GM12878 (cell line): ENCODE data around the gene TMEM168. TPM values are rescaled to one million over a fixed set of nuclear protein-coding genes. Genes with fewer than 3 reads are reported as not detected.
"Not testable (repeated sequence)": the region's sequence is repeated elsewhere in the genome, so short reads cannot be mapped to it uniquely, and the experiment has no call there.

Experiments
- ATAC-seq: fragments of 200-7000 bp; cut with Tn5 transposase; 3 replicates; pipeline ENCODE4 v1.9.1; 2020; ENCODE audit warnings: mild to moderate bottlenecking, moderate library complexity
- BruUV-seq: library from RNA; stranded (reverse); fragments of 400-500 nt; replicated peaks from 2 replicates; lab custom pipeline; 2021; lab: Mats Ljungman, UMichigan
- CTCF ChIA-PET: fragments of 300-600 bp; sonication (Branson Sonifier 250); formaldehyde crosslinking; extraction: SDS; loops from one replicate; lab custom pipeline; 2021; ENCODE audit warnings: inconsistent platforms; lab: Yijun Ruan, JAX
- POLR2A ChIA-PET: fragments of 350-600 bp; formaldehyde crosslinking; extraction: SDS; loops from one replicate; lab custom pipeline; 2021; ENCODE audit warnings: inconsistent platforms; lab: Charles Lee
- RAD21 ChIA-PET: fragments of 300-600 bp; sonication (Branson Sonifier 250); formaldehyde crosslinking; loops from one replicate; lab custom pipeline; 2023; ENCODE audit warnings: antibody characterized with exemption; ENCODE audit not compliant: unreplicated experiment; lab: Charles Lee
- SMC1A ChIA-PET: fragments of 300-600 bp; sonication (Branson Sonifier 250); formaldehyde crosslinking; loops from one replicate; lab custom pipeline; 2023; ENCODE audit not compliant: unreplicated experiment, uncharacterized antibody; lab: Charles Lee
- DNase-seq: peaks from one replicate; pipeline ENCODE4 v3.0.0-alpha.2; 2011; ENCODE audit warnings: low read depth, low spot score
- FAIRE-seq: peaks from 3 replicates; lab custom pipeline; 2011; peaks lifted over from hg19 to GRCh38; lab: Jason Lieb, UNC
- H2AFZ ChIP-seq: 2 replicates; pipeline ENCODE4 v1.6.0; 2011; ENCODE audit warnings: low read depth, low read length, control low read depth; ENCODE audit not compliant: control insufficient read depth
- H3K27ac ChIP-seq: 2 replicates; pipeline ENCODE4 v1.5.1; 2011; ENCODE audit warnings: control low read depth; ENCODE audit not compliant: control insufficient read depth, insufficient read depth
- H3K27me3 ChIP-seq, 2 experiments: replicated peaks in 1 of 2; 2 replicates each; pipeline versions ENCODE4 v1.6.0 to v1.6.1; 2011; ENCODE audit warnings: low read length in 1 of 2; ENCODE audit not compliant: control insufficient read depth in 2 of 2, insufficient read depth in 2 of 2
- H3K36me3 ChIP-seq, 2 experiments: 2 replicates each; pipeline ENCODE4 v1.5.1; 2011; ENCODE audit warnings: low read length in 1 of 2; ENCODE audit not compliant: control insufficient read depth in 2 of 2, insufficient read depth in 2 of 2
- H3K4me1 ChIP-seq: 2 replicates; pipeline ENCODE4 v1.6.1; 2011; ENCODE audit warnings: mild to moderate bottlenecking, low read length, moderate library complexity, mixed read lengths; ENCODE audit not compliant: control insufficient read depth, insufficient read depth
- H3K4me2 ChIP-seq: 2 replicates; pipeline ENCODE4 v1.6.0; 2011; ENCODE audit warnings: control low read depth; ENCODE audit not compliant: control insufficient read depth, insufficient read depth
- H3K4me3 ChIP-seq: fragments of 200-600 bp; sonication (generic); 2 replicates; pipeline ENCODE4 v1.5.1; 2016
- H3K79me2 ChIP-seq: 2 replicates; pipeline ENCODE4 v1.6.0; 2011; ENCODE audit warnings: low read length; ENCODE audit not compliant: control insufficient read depth, insufficient read depth
- H3K9ac ChIP-seq: 2 replicates; pipeline ENCODE4 v1.8.0; 2011; ENCODE audit warnings: low read length, control low read depth, mixed read lengths; ENCODE audit not compliant: control insufficient read depth, insufficient read depth
- H3K9me3 ChIP-seq: replicated peaks from 3 replicates; pipeline ENCODE4 v1.5.1; 2011; ENCODE audit warnings: mild to moderate bottlenecking, low read length; ENCODE audit not compliant: control insufficient read depth, insufficient read depth
- H4K20me1 ChIP-seq: 2 replicates; pipeline ENCODE4 v1.6.0; 2011; ENCODE audit not compliant: control insufficient read depth, insufficient read depth
- BRCA1 ChIP-seq: IDR thresholded peaks from 2 replicates; pipeline ENCODE4 v1.6.1; 2011; ENCODE audit warnings: low read depth, low read length, improper control_type of control experiment
- LARP7 ChIP-seq: fragments of 450-650 bp; IDR thresholded peaks from 2 replicates; pipeline ENCODE4 v1.6.1; 2017; ENCODE audit warnings: mild to moderate bottlenecking
- POLR2AphosphoS2 ChIP-seq: IDR thresholded peaks from 2 replicates; pipeline ENCODE4 v1.6.1; 2011; ENCODE audit warnings: low read depth, mild to moderate bottlenecking, low read length, improper control_type of control experiment, moderate library complexity
- STAT1 ChIP-seq: fragments of 450-650 bp; conservative IDR thresholded peaks from 2 replicates; pipeline ENCODE4 v1.6.1; 2014; ENCODE audit warnings: antibody characterized with exemption, mild to moderate bottlenecking
- ZNF274 ChIP-seq: IDR thresholded peaks from one replicate; pipeline ENCODE4 v1.8.0; 2011; ENCODE audit not compliant: insufficient read length, insufficient read depth
- WGBS: methylation state at CpG from one replicate; pipeline ENCODE4 v1.1.6; 2016; ENCODE audit warnings: low lambda C conversion rate; ENCODE audit not compliant: insufficient replicate concordance, insufficient coverage; ENCODE audit errors: missing lambda C conversion rate; 5-methylcytosine and 5-hydroxymethylcytosine counted together
- in situ Hi-C: fragments of 300-500 bp; cut with MboI; formaldehyde crosslinking; loops from 9 replicates; pipeline ENCODE4 v1.14.3; 2018; ENCODE audit warnings: mixed read lengths
- intact Hi-C: fragments of 100-400 bp; cut with micrococcal nuclease; formaldehyde crosslinking; loops from one replicate; pipeline ENCODE4 v1.14.2; 2022; ENCODE audit not compliant: unreplicated experiment
- polyA plus RNA-seq, 11 experiments: library from polyadenylated mRNA; depleted of rRNA in 4 of 11; unstranded in 6 of 11; stranded (reverse) in 5 of 11; fragments of >200 nt; fragmentation: Nextera tagmentation in 4 of 11; fragmentation: Illumina TruSeq in 1 of 11; extraction: Ambion mirVana in 4 of 11; extraction: Trizol in 1 of 11; gene quantifications; 1 replicate in 1 of 11; 2 replicates in 10 of 11; pipeline versions ENCODE4 v1.2.1 to v1.2.3, GENCODE V29; 2011 to 2016; ENCODE audit warnings: inconsistent platforms in 2 of 11, missing spikeins in 2 of 11, low read depth in 1 of 11
- total RNA-seq, 4 experiments: library from RNA; depleted of rRNA in 3 of 4; stranded (reverse); fragments of >200 nt in 3 of 4; fragmentation: Illumina TruSeq in 1 of 4; extraction: Trizol in 1 of 4; gene quantifications; 2 replicates each; pipeline versions ENCODE4 v1.2.1 to v1.2.3, GENCODE V29; 2013 to 2021
- TF ChIP-seq, protein P1 (sequence below): fragments of 450-650 bp; IDR thresholded peaks from 2 replicates; pipeline ENCODE4 v1.6.1; 2017; ENCODE audit warnings: borderline replicate concordance
- TF ChIP-seq, protein P2 (sequence below): fragments of 450-650 bp; formaldehyde crosslinking; IDR thresholded peaks from 2 replicates; pipeline ENCODE4 v1.4.0; 2022; ENCODE audit warnings: mild to moderate bottlenecking, moderate library complexity

The TMEM168 gene
- total and polyA plus RNA-seq, 10 of the 15 experiments (the other 5 are each of a cell fraction or from before 2014, with no cell fraction given), result 9.1 to 44.2 (median 19.8) TPM

DNA sequence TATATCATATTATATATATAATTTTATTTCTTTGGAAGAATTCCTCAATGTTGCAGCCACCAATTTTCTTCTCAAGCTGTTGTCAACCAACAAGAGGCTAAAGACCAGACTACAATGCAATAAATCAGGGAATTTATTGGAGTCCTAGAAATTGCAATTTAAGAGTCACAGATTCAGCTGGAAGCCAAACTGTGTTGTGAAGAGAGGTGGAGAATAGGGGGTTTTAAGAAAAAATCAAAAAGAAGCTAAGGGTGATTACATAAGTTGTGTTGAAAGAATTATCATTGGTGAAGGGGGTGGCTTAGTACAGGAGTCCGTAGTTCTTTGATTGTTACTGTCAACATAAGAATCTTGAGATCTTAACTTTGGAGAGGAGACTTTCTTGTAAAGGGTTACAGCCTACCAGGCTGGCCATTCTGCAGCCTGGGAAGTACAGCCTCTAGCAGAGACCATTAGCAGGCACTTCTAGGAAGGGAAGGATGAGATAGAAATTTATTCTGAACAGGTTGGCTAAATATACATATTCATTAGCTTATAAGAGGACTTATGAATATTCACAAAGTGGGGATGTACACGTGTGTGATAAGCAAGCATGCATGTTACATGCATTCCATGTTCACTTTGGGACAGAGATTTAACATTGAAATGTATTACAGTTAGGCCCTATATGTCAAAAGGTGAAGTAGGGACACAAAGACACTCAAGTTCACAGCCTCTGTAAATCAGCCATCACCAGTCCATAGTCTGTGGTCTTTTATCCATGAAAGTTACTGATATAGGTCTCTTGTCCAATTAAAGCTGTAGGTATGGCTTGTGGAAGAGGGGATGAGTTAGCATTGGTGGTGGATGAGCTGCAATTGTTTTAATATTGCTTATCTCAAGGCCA, 8.3 kb upstream of the TMEM168 start:
- Histone ChIP-seq H2AFZ (no peak overlapping the region), H3K9me3 (no peaks in the 10 kb centered on the region), H3K27me3 (no peaks in the 10 kb centered on the region), H3K4me1 (no peaks in the 10 kb centered on the region), H3K4me2 (no peak overlapping the region), H3K9ac (no peak overlapping the region), H3K79me2 (no peaks in the 10 kb centered on the region), H3K36me3 (no peaks in the 10 kb centered on the region), H3K4me3 (no peak overlapping the region), H3K27ac (no peak overlapping the region), H4K20me1 (no peaks in the 10 kb centered on the region)
- intact Hi-C loops (no loop called here), in situ Hi-C loops (no loop called here)
- ATAC-seq, result no peak; the same call in 1 of the 3 replicates
- CTCF ChIA-PET, result interaction anchor here (0.7 to 2.4 kb wide), 3 partner anchors 12 to 102 kb away, joined by 3 to 7 read pairs (median 3); no protein-coding TSS in a partner anchor
- RAD21 ChIA-PET, result no interaction called here
- POLR2A ChIA-PET, result interaction anchor here (0.6 kb wide), 1 partner anchor 11 kb away, joined by 12 read pairs; no protein-coding TSS in a partner anchor
- DNase-seq, result no peak
- no TSS peak for BruUV-seq
- SMC1A ChIA-PET, result interaction anchor here (0.7 to 1.9 kb wide), 7 partner anchors 9 to 141 kb away, joined by 3 to 7 read pairs (median 3); a partner anchor contains a TSS
- no peak for FAIRE-seq
- 83% methylated on average over 2 of the region's 2 CpGs for WGBS
- TF ChIP-seq POLR2AphosphoS2 (no peak), ZNF274 (no peak), STAT1 (no peak), BRCA1 (no peak), LARP7 (no peak)
- TF ChIP-seq, protein P1, sequence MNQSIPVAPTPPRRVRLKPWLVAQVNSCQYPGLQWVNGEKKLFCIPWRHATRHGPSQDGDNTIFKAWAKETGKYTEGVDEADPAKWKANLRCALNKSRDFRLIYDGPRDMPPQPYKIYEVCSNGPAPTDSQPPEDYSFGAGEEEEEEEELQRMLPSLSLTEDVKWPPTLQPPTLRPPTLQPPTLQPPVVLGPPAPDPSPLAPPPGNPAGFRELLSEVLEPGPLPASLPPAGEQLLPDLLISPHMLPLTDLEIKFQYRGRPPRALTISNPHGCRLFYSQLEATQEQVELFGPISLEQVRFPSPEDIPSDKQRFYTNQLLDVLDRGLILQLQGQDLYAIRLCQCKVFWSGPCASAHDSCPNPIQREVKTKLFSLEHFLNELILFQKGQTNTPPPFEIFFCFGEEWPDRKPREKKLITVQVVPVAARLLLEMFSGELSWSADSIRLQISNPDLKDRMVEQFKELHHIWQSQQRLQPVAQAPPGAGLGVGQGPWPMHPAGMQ, result no peak
- TF ChIP-seq, protein P2, sequence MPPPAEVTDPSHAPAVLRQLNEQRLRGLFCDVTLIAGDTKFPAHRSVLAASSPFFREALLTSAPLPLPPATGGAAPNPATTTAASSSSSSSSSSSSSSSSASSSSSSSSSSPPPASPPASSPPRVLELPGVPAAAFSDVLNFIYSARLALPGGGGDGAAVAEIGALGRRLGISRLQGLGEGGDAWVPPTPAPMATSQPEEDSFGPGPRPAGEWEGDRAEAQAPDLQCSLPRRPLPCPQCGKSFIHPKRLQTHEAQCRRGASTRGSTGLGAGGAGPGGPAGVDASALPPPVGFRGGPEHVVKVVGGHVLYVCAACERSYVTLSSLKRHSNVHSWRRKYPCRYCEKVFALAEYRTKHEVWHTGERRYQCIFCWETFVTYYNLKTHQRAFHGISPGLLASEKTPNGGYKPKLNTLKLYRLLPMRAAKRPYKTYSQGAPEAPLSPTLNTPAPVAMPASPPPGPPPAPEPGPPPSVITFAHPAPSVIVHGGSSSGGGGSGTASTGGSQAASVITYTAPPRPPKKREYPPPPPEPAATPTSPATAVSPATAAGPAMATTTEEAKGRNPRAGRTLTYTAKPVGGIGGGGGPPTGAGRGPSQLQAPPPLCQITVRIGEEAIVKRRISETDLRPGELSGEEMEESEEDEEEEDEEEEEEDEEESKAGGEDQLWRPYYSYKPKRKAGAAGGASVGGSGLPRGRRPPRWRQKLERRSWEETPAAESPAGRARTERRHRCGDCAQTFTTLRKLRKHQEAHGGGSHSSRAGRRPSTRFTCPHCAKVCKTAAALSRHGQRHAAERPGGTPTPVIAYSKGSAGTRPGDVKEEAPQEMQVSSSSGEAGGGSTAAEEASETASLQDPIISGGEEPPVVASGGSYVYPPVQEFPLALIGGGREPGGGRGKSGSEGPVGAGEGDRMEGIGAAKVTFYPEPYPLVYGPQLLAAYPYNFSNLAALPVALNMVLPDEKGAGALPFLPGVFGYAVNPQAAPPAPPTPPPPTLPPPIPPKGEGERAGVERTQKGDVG (CRISPR knock-in tag), result no peak

DNA sequence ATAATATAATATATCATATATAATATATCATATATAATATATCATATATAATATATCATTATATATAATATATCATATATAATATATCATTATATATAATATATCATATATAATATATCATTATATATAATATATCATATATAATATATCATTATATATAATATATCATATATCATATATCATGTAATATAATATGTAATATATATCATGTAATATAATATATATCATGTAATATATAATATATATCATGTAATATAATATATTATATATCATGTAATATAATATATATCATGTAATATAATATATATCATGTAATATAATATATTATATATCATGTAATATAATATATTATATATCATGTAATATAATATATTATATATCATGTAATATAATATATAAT, 6.4 kb upstream of the TMEM168 start:
- H3K4me1 ChIP-seq, ATAC-seq, H3K4me2 ChIP-seq, H2AFZ ChIP-seq, CTCF ChIA-PET, BruUV-seq, in situ Hi-C loops, H3K4me3 ChIP-seq, DNase-seq, H3K79me2 ChIP-seq, H3K27me3 ChIP-seq, H3K36me3 ChIP-seq, RAD21 ChIA-PET, H3K9me3 ChIP-seq, POLR2A ChIA-PET, FAIRE-seq, SMC1A ChIA-PET, H3K9ac ChIP-seq, intact Hi-C loops, H4K20me1 ChIP-seq, H3K27ac ChIP-seq: not testable (repeated sequence)
